ENCODE results near the gene ATAD2B. TPM values are rescaled to one million over a fixed set of nuclear protein-coding genes. Genes with fewer than 3 reads are reported as not detected.

The ATAD2B gene
- total and polyA plus RNA-seq, 2 of the 8 experiments (the other 6 are each of a cell fraction or from before 2014, with no cell fraction given) = 3.4 to 16.1 TPM

DNA sequence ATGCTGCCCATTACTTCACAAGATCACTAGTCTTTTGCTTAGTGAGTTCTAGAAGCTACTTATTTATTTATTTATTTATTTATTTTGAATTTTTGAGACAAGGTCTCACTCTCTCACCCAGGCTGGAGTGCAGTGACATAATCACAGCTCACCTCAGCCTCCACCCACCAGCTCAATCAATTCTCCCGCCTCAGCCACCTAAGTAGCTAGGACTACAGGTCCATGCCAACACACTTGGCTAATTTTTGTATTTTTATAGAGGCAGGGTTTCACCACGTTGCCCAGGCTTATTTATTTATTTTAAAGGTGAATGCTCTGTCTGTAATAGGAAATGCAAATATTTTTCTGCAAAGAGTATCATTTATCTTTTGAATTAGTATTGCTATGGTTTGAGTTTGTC, 67.7 kb downstream of the ATAD2B start:
- DNase-seq (ENCODE audit: low read depth in 1 of 2, low spot score in 2 of 2) (no peak), FAIRE-seq (no peak)
- no peak overlapping the region for H3K9ac ChIP-seq (replicated peaks in 1 of 4; ENCODE audit: extremely low read depth in 1 of 4, low read depth in 3 of 4, low read length in 3 of 4)
- H2BK5ac ChIP-seq (ENCODE audit: low read depth, low read length) = no peak overlapping the region
- H3K4me2 ChIP-seq (ENCODE audit: insufficient read depth in 1 of 2, low read depth in 2 of 2, low read length in 2 of 2) = no peak overlapping the region
- no peak overlapping the region for H4K5ac ChIP-seq (ENCODE audit: insufficient read length, low read depth, low read length)
- H3K14ac ChIP-seq (ENCODE audit: insufficient read length) = no peak overlapping the region
- no peaks in the 10 kb centered on the region for H3K79me2 ChIP-seq (ENCODE audit: control insufficient read depth in 1 of 2, insufficient read depth in 2 of 2, low read length in 2 of 2)
- no peak for TF ChIP-seq KDM4A (IDR thresholded peaks at IDR 0.05; ENCODE audit: low read depth, low read length, severe bottlenecking)
- TF ChIP-seq MAFK (IDR thresholded peaks at IDR 0.05; ENCODE audit: low read depth, low read length) = no peak
- no peak for TF ChIP-seq EZH2 (IDR thresholded peaks at IDR 0.05; ENCODE audit: low read depth, low read length, severe bottlenecking)
- no peak for TF ChIP-seq BACH1 (IDR thresholded peaks at IDR 0.05; ENCODE audit: low read length)
- no peak for TF ChIP-seq TAF1 (IDR thresholded peaks at IDR 0.05; ENCODE audit: low read depth, low read length)
- TF ChIP-seq RAD21 (IDR thresholded peaks at IDR 0.05 in 1 of 2, conservative IDR thresholded peaks at IDR 0.05 in 1 of 2; ENCODE audit: low read depth in 2 of 2, low read length in 2 of 2) = no peak
- no peak for TF ChIP-seq NRF1 (IDR thresholded peaks at IDR 0.05; ENCODE audit: low read depth, low read length)
- TF ChIP-seq POLR2AphosphoS5 (IDR thresholded peaks at IDR 0.05; ENCODE audit: low read depth, low read length) = no peak
- no peak for TF ChIP-seq RXRA (IDR thresholded peaks at IDR 0.05; ENCODE audit: insufficient read depth, low read depth, low read length)
- TF ChIP-seq, protein P1, sequence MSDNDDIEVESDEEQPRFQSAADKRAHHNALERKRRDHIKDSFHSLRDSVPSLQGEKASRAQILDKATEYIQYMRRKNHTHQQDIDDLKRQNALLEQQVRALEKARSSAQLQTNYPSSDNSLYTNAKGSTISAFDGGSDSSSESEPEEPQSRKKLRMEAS (IDR thresholded peaks at IDR 0.05) = no peak
- TF ChIP-seq CREB1 (IDR thresholded peaks at IDR 0.05) = no peak
- TF ChIP-seq, protein P2, sequence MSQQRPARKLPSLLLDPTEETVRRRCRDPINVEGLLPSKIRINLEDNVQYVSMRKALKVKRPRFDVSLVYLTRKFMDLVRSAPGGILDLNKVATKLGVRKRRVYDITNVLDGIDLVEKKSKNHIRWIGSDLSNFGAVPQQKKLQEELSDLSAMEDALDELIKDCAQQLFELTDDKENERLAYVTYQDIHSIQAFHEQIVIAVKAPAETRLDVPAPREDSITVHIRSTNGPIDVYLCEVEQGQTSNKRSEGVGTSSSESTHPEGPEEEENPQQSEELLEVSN (IDR thresholded peaks at IDR 0.05) = no peak
- no peak for TF ChIP-seq SP4 (IDR thresholded peaks at IDR 0.05; ENCODE audit: low read length)
- TF ChIP-seq SP2 (IDR thresholded peaks at IDR 0.05; ENCODE audit: low read length) = no peak
- no peak overlapping the region for H3K4me3 ChIP-seq (ENCODE audit: extremely low read depth in 1 of 4, insufficient read depth in 2 of 4, low read depth in 3 of 4, low read length in 4 of 4)
- no peak overlapping the region for H2BK15ac ChIP-seq (ENCODE audit: low read length)
- no peak overlapping the region for H2AK5ac ChIP-seq (ENCODE audit: low read depth, low read length)
- H4K8ac ChIP-seq (ENCODE audit: extremely low read depth, insufficient read depth, low read length) = no peak overlapping the region
- H3K18ac ChIP-seq (ENCODE audit: extremely low read depth, low read length) = no peak overlapping the region
- no peak overlapping the region for H4K91ac ChIP-seq (replicated peaks; ENCODE audit: insufficient read length, low read length)
- no peaks in the 10 kb centered on the region for H3K27me3 ChIP-seq (replicated peaks in 1 of 4; ENCODE audit: control insufficient read depth in 3 of 4, extremely low read depth in 1 of 4, insufficient read depth in 3 of 4, low read length in 3 of 4)
- no peaks in the 10 kb centered on the region for H3K9me3 ChIP-seq (ENCODE audit: insufficient read depth in 2 of 2, low read depth in 1 of 2, low read length in 1 of 2)
- H3K36me3 ChIP-seq (ENCODE audit: control insufficient read depth in 2 of 4, insufficient read depth in 4 of 4, low read length in 3 of 4) = peaks cover 0 to 3% (median 0%) of the 10 kb centered on the region in 4 experiments; a peak in 5 of 8 replicates
- no peak overlapping the region for H3K56ac ChIP-seq (replicated peaks; ENCODE audit: insufficient read length, low read depth, low read length)
- H2BK120ac ChIP-seq (replicated peaks; ENCODE audit: low read depth, low read length) = no peak overlapping the region
- no peaks in the 10 kb centered on the region for H3K23me2 ChIP-seq (ENCODE audit: low read depth, low read length)
- no peaks in the 10 kb centered on the region for H4K20me1 ChIP-seq (replicated peaks in 1 of 2; ENCODE audit: control insufficient read depth in 1 of 2, insufficient read depth in 2 of 2, low read length in 2 of 2)
- no peak overlapping the region for H2BK12ac ChIP-seq (ENCODE audit: low read depth, low read length)
- WGBS, 2 experiments (ENCODE audit: extremely low coverage in 1 of 2, insufficient coverage in 1 of 2, insufficient read length in 1 of 2, insufficient replicate concordance in 2 of 2, low coverage in 1 of 2, low lambda C conversion rate in 2 of 2, missing lambda C conversion rate in 1 of 2) = 92% methylated on average over 2 of the region's 2 CpGs; no CpG with 5 or more reads in 1 of the 2 experiments
- no peak overlapping the region for H3K27ac ChIP-seq (ENCODE audit: low read depth, low read length)
- ChIA-PET CTCF (ENCODE audit: partially characterized antibody) (interaction anchor here (1.3 kb wide), 1 partner anchor 34 kb away, joined by 8 read pairs; no protein-coding TSS in a partner anchor), POLR2A (ENCODE audit: partially characterized antibody) (interaction anchor here (1.0 kb wide), 1 partner anchor 225 kb away, joined by 3 read pairs; the partner anchor contains the start of gene TP53I3)
- H3K79me1 ChIP-seq (ENCODE audit: low read depth, low read length) = no peaks in the 10 kb centered on the region
- H3K23ac ChIP-seq (ENCODE audit: insufficient read length) = no peak overlapping the region
- H3K4me1 ChIP-seq (replicated peaks in 1 of 4; ENCODE audit: control insufficient read depth in 3 of 4, insufficient read depth in 4 of 4, low read length in 3 of 4) = peaks cover 0 to 4% (median 1%) of the 10 kb centered on the region in 4 experiments; a peak in 3 of 7 replicates
- H3K4ac ChIP-seq (replicated peaks; ENCODE audit: insufficient read length, low read depth, low read length) = no peak overlapping the region
- H2BK20ac ChIP-seq (ENCODE audit: low read length) = no peak overlapping the region
- H2AFZ ChIP-seq (ENCODE audit: low read length) = no peak overlapping the region

Data from H1 (cell line).